ENCODE results near the gene TTPAL.

- TF ChIP-seq CTCF (conservative IDR thresholded peaks at IDR 0.05; ENCODE audit: low read depth, low read length) (no peak), EZH2phosphoT487 (IDR thresholded peaks at IDR 0.05; ENCODE audit: borderline replicate concordance, low read length) (no peak)
Observed at GRCh38 chr20:44455126-44455525, 20.5 kb upstream of the TTPAL start.
